Smooth muscle cell (in vitro differentiated cells): ENCODE data around the gene THUMPD2. TPM values are rescaled to one million over a fixed set of nuclear protein-coding genes. Genes with fewer than 3 reads are reported as not detected.
A peak's percentile ranks its signal among the peaks of the same experiment; 100 is the strongest.

ENCODE experiments used
- DNase-seq: peaks from one replicate; lab custom pipeline; 2025; ENCODE audit not compliant: unreplicated experiment; lab: John Stamatoyannopoulos, UW
- H2AFZ ChIP-seq: fragments of 200-600 bp; sonication (generic); 2 replicates; pipeline ENCODE4 v1.6.0; 2016; ENCODE audit warnings: antibody characterized with exemption, low read depth, mild to moderate bottlenecking
- H3F3A ChIP-seq: fragments of 200-600 bp; sonication (generic); 2 replicates; pipeline ENCODE4 v1.6.0; 2017; ENCODE audit warnings: antibody characterized with exemption, low read depth
- H3K27ac ChIP-seq: fragments of 200-600 bp; sonication (generic); 2 replicates; pipeline ENCODE4 v1.5.1; 2016; ENCODE audit warnings: low read depth, mild to moderate bottlenecking
- H3K27me3 ChIP-seq: fragments of 200-600 bp; sonication (generic); 2 replicates; pipeline ENCODE4 v1.6.1; 2016; ENCODE audit warnings: low read depth, mild to moderate bottlenecking
- H3K36me3 ChIP-seq: fragments of 200-600 bp; sonication (generic); 2 replicates; pipeline ENCODE4 v1.5.1; 2016; ENCODE audit warnings: low read depth
- H3K4me1 ChIP-seq: fragments of 200-600 bp; sonication (generic); 2 replicates; pipeline ENCODE4 v1.5.1; 2016; ENCODE audit warnings: low read depth
- H3K4me2 ChIP-seq: fragments of 200-600 bp; sonication (generic); 2 replicates; pipeline ENCODE4 v1.6.0; 2016; ENCODE audit warnings: mild to moderate bottlenecking
- H3K4me3 ChIP-seq: fragments of 200-600 bp; sonication (generic); 2 replicates; pipeline ENCODE4 v1.5.1; 2016; ENCODE audit warnings: mild to moderate bottlenecking
- H3K79me2 ChIP-seq: fragments of 200-600 bp; sonication (generic); 2 replicates; pipeline ENCODE4 v1.6.0; 2016; ENCODE audit warnings: low read depth, mild to moderate bottlenecking
- H3K9ac ChIP-seq: fragments of 200-600 bp; sonication (generic); 2 replicates; pipeline ENCODE4 v1.6.0; 2016; ENCODE audit warnings: low read depth
- H3K9me3 ChIP-seq: fragments of 200-600 bp; sonication (generic); replicated peaks from 2 replicates; pipeline ENCODE4 v1.5.1; 2016; ENCODE audit warnings: low read depth
- H4K20me1 ChIP-seq: fragments of 200-600 bp; sonication (generic); 2 replicates; pipeline ENCODE4 v1.6.0; 2016; ENCODE audit warnings: low read depth
- CTCF ChIP-seq: fragments of 200-600 bp; sonication (generic); IDR thresholded peaks from 2 replicates; pipeline ENCODE4 v1.5.1; 2017; ENCODE audit warnings: borderline replicate concordance, mild to moderate bottlenecking, antibody characterized with exemption; ENCODE audit not compliant: insufficient read depth, poor library complexity, severe bottlenecking
- WGBS: methylation state at CpG from one replicate; pipeline ENCODE4 v1.1.7; 2016; ENCODE audit warnings: low lambda C conversion rate; 5-methylcytosine and 5-hydroxymethylcytosine counted together
- polyA plus RNA-seq: library from polyadenylated mRNA; unstranded; fragments of >200 nt; fragmentation: Nextera tagmentation; extraction: Ambion mirVana; gene quantifications from 2 replicates; pipeline ENCODE4 v1.2.1, GENCODE V29; 2016
- total RNA-seq: library from RNA; depleted of rRNA; stranded (reverse); fragments of >200 nt; gene quantifications from 2 replicates; pipeline ENCODE4 v1.2.3, GENCODE V29; 2014

Gene THUMPD2
- total and polyA plus RNA-seq, 2 experiments from 2014 or later: 14.5 to 18.6 TPM

DNA sequence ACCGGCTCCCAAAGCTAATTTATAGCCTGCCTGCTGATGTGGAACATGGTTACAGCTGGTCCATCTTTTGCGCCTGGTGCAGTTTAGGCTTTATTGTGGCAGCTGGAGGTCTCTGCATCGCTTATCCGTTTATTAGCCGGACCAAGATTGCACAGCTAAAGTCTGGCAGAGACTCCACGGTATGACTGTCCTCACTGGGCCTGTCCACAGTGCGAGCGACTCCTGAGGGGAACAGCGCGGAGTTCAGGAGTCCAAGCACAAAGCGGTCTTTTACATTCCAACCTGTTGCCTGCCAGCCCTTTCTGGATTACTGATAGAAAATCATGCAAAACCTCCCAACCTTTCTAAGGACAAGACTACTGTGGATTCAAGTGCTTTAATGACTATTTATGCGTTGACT lies 62.0 kb downstream of the THUMPD2 start:
- no peaks in the 10 kb centered on the region for H3K27me3 ChIP-seq
- DNase-seq: no peak
- no peak for TF ChIP-seq CTCF
- peaks cover 4% of the 10 kb centered on the region for H3F3A ChIP-seq
- H3K27ac ChIP-seq: peak overlapping the region; percentile 78
- H3K9me3 ChIP-seq: no peaks in the 10 kb centered on the region
- 59% methylated on average over 12 of the region's 12 CpGs for WGBS
- H3K4me3 ChIP-seq: no peak overlapping the region
- no peak overlapping the region for H2AFZ ChIP-seq
- H3K9ac ChIP-seq: no peak overlapping the region
- H3K4me2 ChIP-seq: no peak overlapping the region
- H3K79me2 ChIP-seq: no peaks in the 10 kb centered on the region
- no peaks in the 10 kb centered on the region for H4K20me1 ChIP-seq
- H3K4me1 ChIP-seq: peaks cover 3% of the 10 kb centered on the region
- no peaks in the 10 kb centered on the region for H3K36me3 ChIP-seq

GRCh38 chr2:39715822-39716221 lies 63.2 kb downstream of the THUMPD2 start:
- no peaks in the 10 kb centered on the region for H4K20me1 ChIP-seq
- 73% methylated on average over 3 of the region's 3 CpGs for WGBS
- no peak overlapping the region for H3K27ac ChIP-seq

DNA sequence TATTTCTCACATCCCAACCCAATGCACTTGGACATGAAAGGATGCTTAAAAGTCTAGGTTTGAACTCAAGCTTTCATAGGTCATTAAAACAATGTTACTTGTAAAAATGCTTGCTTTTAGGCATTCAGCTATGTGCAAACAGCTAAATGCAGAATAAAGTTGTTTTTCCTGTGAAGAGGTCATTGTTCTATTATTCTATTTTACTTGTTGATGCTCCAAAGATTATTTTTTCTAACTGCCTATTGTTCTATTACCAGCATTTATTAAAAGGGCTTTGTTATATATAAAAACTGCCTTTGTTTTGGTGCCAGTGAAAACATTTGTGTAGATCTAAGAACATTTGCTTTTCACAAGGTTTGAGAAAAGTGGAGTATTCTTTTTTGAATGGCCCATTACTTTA lies 64.0 kb downstream of the THUMPD2 start:
- no peak overlapping the region for H3K4me2 ChIP-seq
- no peaks in the 10 kb centered on the region for H3K9me3 ChIP-seq
- H3F3A ChIP-seq: peaks cover 4% of the 10 kb centered on the region
- no peak overlapping the region for H3K4me3 ChIP-seq
- no peak overlapping the region for H3K9ac ChIP-seq
- no peaks in the 10 kb centered on the region for H3K27me3 ChIP-seq
- no peak for TF ChIP-seq CTCF
- no peaks in the 10 kb centered on the region for H3K79me2 ChIP-seq
- no peak overlapping the region for H3K27ac ChIP-seq
- H4K20me1 ChIP-seq: no peaks in the 10 kb centered on the region
- DNase-seq: no peak
- no peaks in the 10 kb centered on the region for H3K36me3 ChIP-seq
- H3K4me1 ChIP-seq: peaks cover 3% of the 10 kb centered on the region
- H2AFZ ChIP-seq: no peak overlapping the region

More at GRCh38 chr2:39715822-39716221, 63.2 kb downstream of the THUMPD2 start:
- H3K9me3 ChIP-seq: no peaks in the 10 kb centered on the region
- H3F3A ChIP-seq: peaks cover 4% of the 10 kb centered on the region
- no peak overlapping the region for H3K4me2 ChIP-seq
- H3K4me3 ChIP-seq: no peak overlapping the region
- DNase-seq: no peak
- H2AFZ ChIP-seq: no peak overlapping the region
- H3K4me1 ChIP-seq: peaks cover 3% of the 10 kb centered on the region
- no peaks in the 10 kb centered on the region for H3K27me3 ChIP-seq
- no peaks in the 10 kb centered on the region for H3K79me2 ChIP-seq
- no peak for TF ChIP-seq CTCF
- H3K36me3 ChIP-seq: no peaks in the 10 kb centered on the region
- no peak overlapping the region for H3K9ac ChIP-seq

DNA sequence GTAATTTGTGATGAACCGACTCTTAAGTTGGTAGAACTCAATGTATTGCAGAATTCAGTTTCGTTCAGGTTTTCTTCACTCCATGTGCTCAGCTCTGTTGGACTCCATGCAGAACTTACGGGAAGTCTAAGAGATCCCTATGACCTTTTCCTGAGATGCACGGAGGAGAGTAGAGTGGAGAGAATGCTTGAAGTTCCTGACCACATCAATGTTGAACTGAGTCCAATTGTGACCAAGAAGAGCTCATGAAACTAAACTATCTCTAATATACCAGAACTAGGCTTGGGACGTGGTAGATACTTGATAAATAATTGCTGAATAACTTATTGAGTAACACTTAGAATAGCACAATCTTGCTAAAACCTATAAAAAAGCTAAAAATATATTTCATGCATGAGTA lies 66.1 kb downstream of the THUMPD2 start:
- Histone ChIP-seq H3K27me3 (no peaks in the 10 kb centered on the region), H3K4me2 (no peak overlapping the region), H3K9me3 (no peaks in the 10 kb centered on the region), H3K36me3 (no peaks in the 10 kb centered on the region), H3K79me2 (no peaks in the 10 kb centered on the region), H4K20me1 (no peaks in the 10 kb centered on the region), H3K27ac (no peak overlapping the region), H3K9ac (no peak overlapping the region), H3K4me1 (peaks cover 3% of the 10 kb centered on the region), H3K4me3 (no peak overlapping the region), H2AFZ (no peak overlapping the region), H3F3A (peaks cover 4% of the 10 kb centered on the region)
- DNase-seq: no peak
- TF ChIP-seq CTCF: no peak
- WGBS: 83% methylated on average over 5 of the region's 5 CpGs
